Sigmoid colon (tissue), 7 donors: ENCODE measurements around the gene TALDO1. TPM values are rescaled to one million over a fixed set of nuclear protein-coding genes. Genes with fewer than 3 reads are reported as not detected.

Experiments
- DNase-seq: peaks from one replicate; pipeline ENCODE4 v3.0.0-alpha.2; 2019
- H3K27ac ChIP-seq, 4 donors: fragments of 200-600 bp; sonication (generic); one replicate each; pipeline ENCODE4 v1.5.1; 2016 to 2019; ENCODE audit warnings: mild to moderate bottlenecking in 1 of 4
- H3K27me3 ChIP-seq, 3 donors: fragments of 200-600 bp; sonication (generic); one replicate each; pipeline ENCODE4 v1.5.1; 2019; ENCODE audit warnings: mild to moderate bottlenecking in 1 of 3
- H3K36me3 ChIP-seq, 4 donors: fragments of 200-600 bp; sonication (generic); one replicate each; pipeline ENCODE4 v1.5.1; 2016 to 2019
- H3K4me1 ChIP-seq, 4 donors: fragments of 200-600 bp; sonication (generic); one replicate each; pipeline ENCODE4 v1.5.1; 2017 to 2019
- H3K4me3 ChIP-seq, 4 donors: fragments of 200-600 bp; sonication (generic); one replicate each; pipeline ENCODE4 v1.5.1; 2017 to 2019; ENCODE audit warnings: mild to moderate bottlenecking in 2 of 4, moderate library complexity in 1 of 4
- H3K9me3 ChIP-seq, 4 donors: fragments of 200-600 bp in 3 of 4; sonication (generic) in 3 of 4; one replicate each; pipeline versions ENCODE4 v1.5.1 to v1.6.1; 2013 to 2019
- EP300 ChIP-seq, 4 donors: sonication (generic); formaldehyde crosslinking; IDR thresholded peaks; one replicate each; pipeline ENCODE4 v1.6.1; 2017; ENCODE audit warnings: antibody characterized with exemption in 4 of 4
- POLR2A ChIP-seq, 2 donors: fragments of 450-650 bp; IDR thresholded peaks; one replicate each; pipeline ENCODE4 v1.6.1; 2016; ENCODE audit warnings: antibody characterized with exemption in 2 of 2, mild to moderate bottlenecking in 2 of 2, moderate library complexity in 2 of 2
- POLR2AphosphoS5 ChIP-seq, 4 donors: sonication (generic); formaldehyde crosslinking; IDR thresholded peaks; one replicate each; pipeline ENCODE4 v1.6.1; 2017; ENCODE audit warnings: antibody characterized with exemption in 4 of 4
- WGBS, 2 donors: extraction: QIAGEN DNeasy Blood & Tissue Kit; methylation state at CpG; one replicate each; pipeline ENCODE4 v1.1.7; 2013; 5-methylcytosine and 5-hydroxymethylcytosine counted together
- intact Hi-C: fragments of 100-400 bp; cut with DNase I; formaldehyde crosslinking; loops from one replicate; pipeline ENCODE4 v1.15.1; 2023
- polyA plus RNA-seq, 3 donors: library from polyadenylated mRNA; stranded (reverse); fragments of 200-250 nt; gene quantifications; one replicate each; pipeline ENCODE4 v1.2.3, GENCODE V29; 2013
- total RNA-seq, 4 donors: library from RNA; depleted of rRNA; stranded (reverse); fragments of >200 nt; gene quantifications; one replicate each; pipeline ENCODE4 v1.1.0, GENCODE V29; 2016
- TF ChIP-seq, protein P1 (sequence below), 4 experiments: fragments of 450-650 bp in 3 of 4; fragments of 200-600 bp in 1 of 4; IDR thresholded peaks; one replicate each; pipeline ENCODE4 v1.5.1; 2016 to 2019; ENCODE audit warnings: antibody characterized with exemption in 4 of 4, mild to moderate bottlenecking in 3 of 4, moderate library complexity in 2 of 4
- donor health status: healthy with polysubstance abuse.
- donor health status: Bipolar disorder and iron deficiency.
- donor health status: healthy.

TALDO1 gene
- total and polyA plus RNA-seq, 7 donors, result 94.6 to 177 (median 133) TPM

DNA sequence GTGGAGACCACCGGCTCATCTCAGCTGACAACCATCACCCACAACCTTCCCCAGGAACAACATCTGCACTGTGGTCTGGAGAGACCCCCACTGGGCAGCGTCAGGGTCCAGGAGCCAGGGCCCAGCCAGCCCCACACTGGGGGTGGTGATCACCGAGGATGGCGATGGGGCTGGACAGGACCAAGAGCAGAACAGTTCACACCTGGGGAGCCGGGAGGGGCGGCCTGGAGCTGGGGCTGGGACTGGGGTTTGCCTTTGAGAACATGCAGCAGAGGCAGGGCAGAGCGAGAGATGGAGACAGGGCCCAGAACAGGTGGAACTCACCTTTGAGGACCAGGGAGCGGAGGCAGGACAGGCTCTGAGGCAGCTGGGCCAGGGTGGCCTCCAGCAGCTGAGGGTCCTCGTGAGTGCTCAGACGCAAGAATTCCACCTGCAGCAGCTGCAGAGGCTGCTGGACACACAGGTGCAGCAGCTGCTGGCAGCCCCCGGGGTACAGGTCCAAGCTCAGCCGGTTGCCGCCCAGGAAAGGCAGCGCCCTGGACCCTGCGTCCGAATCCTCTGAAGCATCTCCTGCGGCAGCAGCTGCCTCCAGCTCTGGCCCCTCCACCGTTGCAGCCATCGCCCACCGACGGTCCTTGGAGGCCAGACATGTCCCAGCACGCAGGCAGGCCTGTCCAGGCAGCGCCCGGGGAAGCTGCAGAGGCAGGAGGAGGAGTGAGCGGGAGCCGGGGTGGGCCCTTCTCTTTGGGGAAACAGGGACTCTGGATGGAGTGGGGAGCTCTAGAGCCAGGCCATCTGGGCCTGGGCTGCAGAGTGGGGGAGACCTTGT lies 56.7 kb downstream of the TALDO1 start:
- peaks cover 0 to 34% (median 28%) of the 10 kb centered on the region in 4 donors for H3K4me1 ChIP-seq
- H3K27me3 ChIP-seq, result no peaks in the 10 kb centered on the region
- no peaks in the 10 kb centered on the region for H3K9me3 ChIP-seq
- H3K36me3 ChIP-seq, result peaks cover 0 to 38% (median 3%) of the 10 kb centered on the region in 4 donors
- WGBS, 2 donors, result 40 to 55% methylated on average over 26 of the region's 26 CpGs
- DNase-seq, result no peak
- H3K27ac ChIP-seq, result peak overlapping the region in 3 of 4 donors; percentile 88 to 93 (median 88)
- intact Hi-C loops, result no loop called here
- peak overlapping the region in 2 of 4 donors; percentile 65 to 69 for H3K4me3 ChIP-seq
- no peak for TF ChIP-seq POLR2A (IDR thresholded peaks at IDR 0.05)
- TF ChIP-seq, protein P1, sequence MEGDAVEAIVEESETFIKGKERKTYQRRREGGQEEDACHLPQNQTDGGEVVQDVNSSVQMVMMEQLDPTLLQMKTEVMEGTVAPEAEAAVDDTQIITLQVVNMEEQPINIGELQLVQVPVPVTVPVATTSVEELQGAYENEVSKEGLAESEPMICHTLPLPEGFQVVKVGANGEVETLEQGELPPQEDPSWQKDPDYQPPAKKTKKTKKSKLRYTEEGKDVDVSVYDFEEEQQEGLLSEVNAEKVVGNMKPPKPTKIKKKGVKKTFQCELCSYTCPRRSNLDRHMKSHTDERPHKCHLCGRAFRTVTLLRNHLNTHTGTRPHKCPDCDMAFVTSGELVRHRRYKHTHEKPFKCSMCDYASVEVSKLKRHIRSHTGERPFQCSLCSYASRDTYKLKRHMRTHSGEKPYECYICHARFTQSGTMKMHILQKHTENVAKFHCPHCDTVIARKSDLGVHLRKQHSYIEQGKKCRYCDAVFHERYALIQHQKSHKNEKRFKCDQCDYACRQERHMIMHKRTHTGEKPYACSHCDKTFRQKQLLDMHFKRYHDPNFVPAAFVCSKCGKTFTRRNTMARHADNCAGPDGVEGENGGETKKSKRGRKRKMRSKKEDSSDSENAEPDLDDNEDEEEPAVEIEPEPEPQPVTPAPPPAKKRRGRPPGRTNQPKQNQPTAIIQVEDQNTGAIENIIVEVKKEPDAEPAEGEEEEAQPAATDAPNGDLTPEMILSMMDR (IDR thresholded peaks at IDR 0.05), result no peak
- TF ChIP-seq EP300 (IDR thresholded peaks at IDR 0.05), result no peak
- TF ChIP-seq POLR2AphosphoS5 (IDR thresholded peaks at IDR 0.05), result no peak

DNA sequence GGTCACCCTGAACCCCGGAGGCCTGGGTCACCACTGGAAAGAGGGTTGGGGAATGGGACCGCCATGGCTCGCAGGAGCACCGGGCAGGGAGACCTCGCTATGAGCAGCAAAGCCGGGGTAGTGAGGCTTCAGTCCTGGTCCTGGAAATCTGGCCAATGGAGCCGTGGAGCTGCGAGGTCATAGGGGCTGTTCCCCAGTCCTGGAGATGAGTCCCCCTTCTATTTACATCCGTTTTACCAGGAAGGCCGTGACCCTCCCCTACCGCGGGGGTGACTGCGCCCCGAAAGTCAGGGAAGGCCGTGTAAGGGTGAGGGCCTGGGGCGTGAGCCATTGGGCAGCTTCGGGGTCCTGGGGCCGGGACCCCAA lies 57.3 kb downstream of the TALDO1 start:
- H3K36me3 ChIP-seq, result peaks cover 0 to 32% (median 1%) of the 10 kb centered on the region in 4 donors
- H3K27me3 ChIP-seq, result no peaks in the 10 kb centered on the region
- intact Hi-C loops, result no loop called here
- peak overlapping the region; percentile 82 to 93 (median 88) for H3K27ac ChIP-seq
- no peak for DNase-seq
- no peaks in the 10 kb centered on the region for H3K9me3 ChIP-seq
- H3K4me1 ChIP-seq, result peaks cover 0 to 34% (median 28%) of the 10 kb centered on the region in 4 donors
- peak overlapping the region; percentile 36 to 69 (median 58) for H3K4me3 ChIP-seq
- WGBS, 2 donors, result 2 to 3% methylated on average over 18 of the region's 18 CpGs
- TF ChIP-seq POLR2AphosphoS5 (IDR thresholded peaks at IDR 0.05) (no peak), EP300 (IDR thresholded peaks at IDR 0.05) (no peak), POLR2A (IDR thresholded peaks at IDR 0.05) (no peak)
- TF ChIP-seq, protein P1 (IDR thresholded peaks at IDR 0.05), result no peak

DNA sequence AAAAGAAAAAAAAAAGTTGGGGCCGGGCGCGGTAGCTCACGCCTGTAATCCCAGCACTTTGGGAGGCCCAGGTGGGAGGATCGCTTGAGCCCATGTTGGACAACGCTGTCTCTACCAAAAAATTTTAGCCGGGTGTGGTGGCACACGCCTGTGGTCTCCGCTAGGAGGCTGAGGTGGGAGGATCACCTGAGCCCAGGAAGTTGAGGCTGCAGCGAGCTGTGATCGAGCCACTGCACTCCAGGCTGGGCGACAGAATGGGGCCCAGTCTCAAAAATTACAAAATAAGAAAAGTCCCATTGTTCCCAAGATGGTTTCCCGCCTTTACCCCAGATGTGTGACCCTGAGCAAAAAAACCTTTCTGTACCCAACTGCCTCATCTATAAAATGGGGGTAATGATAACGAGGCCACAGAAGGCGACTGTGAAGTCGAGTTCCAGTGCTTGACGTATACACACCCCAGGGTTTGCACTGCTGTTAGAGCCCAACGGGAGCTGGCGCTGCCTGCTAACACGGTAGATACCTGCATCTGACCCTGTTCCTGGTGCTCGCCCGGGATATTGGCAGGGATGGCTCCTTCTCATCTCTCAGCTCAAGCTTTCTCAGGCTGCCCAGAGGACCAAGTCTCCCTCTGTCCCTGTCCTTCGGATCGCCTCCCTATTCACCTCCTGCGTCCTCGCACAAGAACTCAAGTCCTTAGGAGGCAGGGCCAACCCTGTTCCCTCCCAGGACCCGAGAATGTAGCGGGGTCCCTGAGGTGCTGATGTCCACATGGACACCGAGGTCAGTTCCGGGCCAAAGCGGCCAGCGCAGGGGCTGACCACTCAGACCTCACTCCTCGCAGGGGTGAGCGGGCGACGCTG lies 61.4 kb downstream of the TALDO1 start:
- Histone ChIP-seq H3K9me3 (no peaks in the 10 kb centered on the region), H3K4me1 (peaks cover 0 to 47% (median 43%) of the 10 kb centered on the region in 4 donors), H3K27me3 (no peaks in the 10 kb centered on the region), H3K36me3 (peaks cover 19 to 25% (median 23%) of the 10 kb centered on the region in 4 donors), H3K27ac (peak overlapping the region; percentile 91 to 97 (median 94)), H3K4me3 (peak overlapping the region; percentile 73 to 99 (median 93))
- intact Hi-C loops, result loop anchor here (1.0 kb wide), 1 partner anchor 11 kb away; no protein-coding TSS in a partner anchor
- WGBS, 2 donors, result 24 to 29% methylated on average over 36 of the region's 36 CpGs
- peak; percentile 93 for DNase-seq
- TF ChIP-seq POLR2AphosphoS5 (IDR thresholded peaks at IDR 0.05), result no peak
- TF ChIP-seq POLR2A (IDR thresholded peaks at IDR 0.05), result no peak
- TF ChIP-seq, protein P1 (IDR thresholded peaks at IDR 0.05), result no peak
- no peak for TF ChIP-seq EP300 (IDR thresholded peaks at IDR 0.05)

DNA sequence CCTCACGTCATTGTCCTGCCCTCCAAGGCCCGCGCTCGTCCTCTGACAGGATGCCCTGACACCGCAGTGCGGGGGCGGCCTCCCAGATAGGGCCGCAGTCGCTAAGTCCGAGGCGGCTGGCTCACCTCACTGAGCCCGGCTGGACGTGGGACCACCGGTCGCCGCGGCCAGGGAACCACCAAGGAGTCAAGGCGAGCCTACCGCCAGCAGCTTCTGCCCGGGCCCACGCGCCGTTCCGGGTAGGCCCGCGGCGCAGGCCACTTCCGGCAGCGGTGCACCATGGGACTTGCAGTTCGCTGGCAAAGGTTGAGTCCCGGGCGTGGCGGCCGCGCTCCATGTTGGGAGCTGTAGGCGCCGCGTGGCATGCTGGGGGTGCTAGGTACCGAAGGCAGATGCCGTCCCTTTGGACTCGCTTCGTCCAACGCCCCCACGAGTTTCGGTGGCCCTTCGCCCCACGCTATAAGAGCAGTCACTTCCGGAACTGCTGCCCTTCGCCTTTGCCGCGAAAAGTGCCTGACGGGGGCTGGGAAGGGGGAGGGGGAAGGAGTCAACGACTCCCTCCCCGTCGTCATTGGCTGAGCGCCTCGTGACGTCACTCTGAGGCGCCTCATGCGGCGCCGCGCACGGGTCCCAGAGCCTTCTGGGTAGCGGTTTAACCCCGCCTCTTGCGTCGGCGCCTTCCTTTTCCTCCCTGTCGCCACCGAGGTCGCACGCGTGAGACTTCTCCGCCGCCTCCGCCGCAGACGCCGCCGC lies 62.2 kb downstream of the TALDO1 start, which contains the start of gene RPLP2:
TSS of gene RPLP2 (plus strand) at position 681 of the 753 bp plus-strand sequence. CDS start 268 bp downstream, outside the sequence.
- H3K4me3 ChIP-seq, result peak within 1 kb of the TSS; percentile 73 to 99 (median 93)
- H3K9me3 ChIP-seq, result no peaks in the 10 kb centered on the region
- peak; percentile 99 for DNase-seq
- no peaks in the 10 kb centered on the region for H3K27me3 ChIP-seq
- TF ChIP-seq EP300 (IDR thresholded peaks at IDR 0.05) (peak in 2 of 4 donors; percentile 10 to 21), POLR2AphosphoS5 (IDR thresholded peaks at IDR 0.05) (peak; percentile 96 to 99 (median 97)), POLR2A (IDR thresholded peaks at IDR 0.05) (peak; percentile 90 to 91)
- TF ChIP-seq, protein P1 (IDR thresholded peaks at IDR 0.05), result no peak
- H3K36me3 ChIP-seq, result peaks cover 22 to 33% (median 23%) of the 10 kb centered on the region in 4 donors
- peaks cover 0 to 39% (median 35%) of the 10 kb centered on the region in 4 donors for H3K4me1 ChIP-seq
- WGBS, 2 donors, result 0 to 1% methylated on average over 81 of the region's 81 CpGs
- intact Hi-C loops, result loop anchor here (1.0 kb wide), 1 partner anchor 12 kb away; no protein-coding TSS in a partner anchor
- peak within 1 kb of the TSS; percentile 91 to 97 (median 94) for H3K27ac ChIP-seq
